ENCODE results near the gene ICAM1. TPM values are rescaled to one million over a fixed set of nuclear protein-coding genes. Genes with fewer than 3 reads are reported as not detected.

The ICAM1 gene
- 3.4 to 5.0 TPM (median 4.4 TPM) in 5 replicates for total RNA-seq (2022; extraction: Qiagen RNA extraction)

DNA sequence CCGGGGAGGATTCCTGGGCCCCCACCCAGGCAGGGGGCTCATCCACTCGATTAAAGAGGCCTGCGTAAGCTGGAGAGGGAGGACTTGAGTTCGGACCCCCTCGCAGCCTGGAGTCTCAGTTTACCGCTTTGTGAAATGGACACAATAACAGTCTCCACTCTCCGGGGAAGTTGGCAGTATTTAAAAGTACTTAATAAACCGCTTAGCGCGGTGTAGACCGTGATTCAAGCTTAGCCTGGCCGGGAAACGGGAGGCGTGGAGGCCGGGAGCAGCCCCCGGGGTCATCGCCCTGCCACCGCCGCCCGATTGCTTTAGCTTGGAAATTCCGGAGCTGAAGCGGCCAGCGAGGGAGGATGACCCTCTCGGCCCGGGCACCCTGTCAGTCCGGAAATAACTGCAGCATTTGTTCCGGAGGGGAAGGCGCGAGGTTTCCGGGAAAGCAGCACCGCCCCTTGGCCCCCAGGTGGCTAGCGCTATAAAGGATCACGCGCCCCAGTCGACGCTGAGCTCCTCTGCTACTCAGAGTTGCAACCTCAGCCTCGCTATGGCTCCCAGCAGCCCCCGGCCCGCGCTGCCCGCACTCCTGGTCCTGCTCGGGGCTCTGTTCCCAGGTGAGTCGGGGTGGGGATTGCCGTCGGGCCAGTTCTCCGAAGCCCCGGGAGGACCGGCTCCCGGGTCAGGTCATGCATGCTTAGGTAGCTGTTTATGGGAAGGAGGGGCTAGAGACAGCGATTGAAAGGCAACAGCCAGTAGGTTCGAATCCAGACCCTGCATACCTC lies at the start of gene ICAM1:
TSS of gene ICAM1 (plus strand) at position 505 of the 779 bp plus-strand sequence. CDS start at position 545, 40 bp downstream.

DNA sequence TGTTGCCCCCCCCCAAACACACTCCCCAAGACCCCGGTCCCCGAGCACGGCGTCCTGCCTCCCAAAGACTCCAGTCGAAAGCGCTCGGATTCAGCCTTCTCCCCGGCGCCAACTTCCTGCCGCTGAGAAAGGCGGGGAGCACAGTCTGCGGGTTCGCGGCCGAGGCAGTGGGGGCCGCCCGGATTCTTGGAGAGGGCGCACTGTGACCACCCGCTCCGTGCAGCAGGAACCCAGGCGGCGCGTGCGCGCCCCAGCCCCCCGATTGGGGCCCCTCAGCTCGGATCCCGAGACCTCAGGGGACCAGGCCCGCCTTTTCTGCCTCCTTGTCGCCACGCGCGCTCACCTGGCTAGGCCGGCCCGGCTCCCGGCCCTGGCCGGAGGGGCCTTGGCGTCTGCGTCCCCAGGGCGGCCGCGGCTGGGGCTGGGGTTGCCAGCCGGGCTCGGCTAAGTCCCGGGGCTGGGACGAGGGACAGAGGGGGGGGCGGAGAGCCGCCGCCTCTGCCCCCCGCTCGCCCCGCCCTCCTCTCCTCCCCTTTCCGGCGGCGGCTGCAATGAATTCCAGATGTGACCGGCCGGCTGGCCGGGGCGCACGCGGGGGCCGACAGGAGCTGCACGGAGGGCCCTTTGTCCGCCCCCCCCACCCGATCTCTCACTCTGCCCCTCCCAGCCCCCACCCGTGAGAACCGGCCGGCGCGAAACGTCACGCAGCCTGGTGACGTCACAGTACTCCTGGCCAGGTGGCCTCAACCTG lies 39.9 kb upstream of the ICAM1 start, which contains the start of gene S1PR2:
TSS of gene S1PR2 (minus strand) at position 471 of the 751 bp plus-strand sequence. CDS start 6,426 bp downstream, outside the sequence.

DNA sequence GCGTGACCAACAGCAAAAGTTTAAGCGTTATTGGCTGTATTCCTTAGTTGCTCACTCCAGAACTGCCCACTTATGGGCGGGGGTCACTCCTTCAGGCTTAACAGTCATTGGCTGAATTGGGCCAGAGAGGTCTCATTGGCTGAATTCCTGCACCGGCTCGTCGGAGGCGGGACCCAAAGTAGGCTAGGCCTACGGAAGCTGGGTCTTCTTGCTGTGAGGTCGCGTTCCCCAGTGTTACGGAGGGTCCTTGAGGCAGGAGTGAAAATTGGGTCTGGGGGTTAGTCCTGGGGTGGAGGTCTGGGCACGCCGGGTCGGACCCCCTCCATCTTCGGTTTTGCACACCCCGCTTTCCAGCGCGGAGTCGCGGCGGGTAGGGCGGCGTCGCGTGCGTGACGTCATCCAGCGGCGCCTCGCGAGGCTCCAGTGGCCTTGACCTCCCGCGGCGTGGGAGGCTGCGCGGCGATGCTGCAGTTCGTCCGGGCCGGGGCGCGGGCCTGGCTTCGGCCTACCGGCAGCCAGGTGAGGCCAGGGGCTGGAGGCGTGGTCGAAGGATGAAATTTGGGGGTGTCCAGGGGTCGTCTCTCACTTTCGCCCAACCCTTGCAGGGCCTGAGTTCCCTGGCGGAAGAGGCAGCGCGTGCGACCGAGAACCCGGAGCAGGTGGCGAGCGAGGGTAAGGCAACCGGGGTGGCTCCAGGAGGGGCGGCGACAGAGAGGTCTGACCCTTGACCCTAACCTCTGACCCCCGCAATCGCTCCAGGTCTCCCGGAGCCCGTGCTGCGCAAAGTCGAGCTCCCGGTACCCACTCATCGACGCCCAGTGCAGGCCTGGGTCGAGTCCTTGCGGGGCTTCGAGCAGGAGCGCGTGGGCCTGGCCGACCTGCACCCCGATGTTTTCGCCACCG lies 18.9 kb upstream of the ICAM1 start, which contains the start of gene MRPL4:
TSS of gene MRPL4 (plus strand) at position 423 of the 903 bp plus-strand sequence. CDS start at position 463, 40 bp downstream.

GRCh38 chr19:10286803-10287737 lies 16.1 kb downstream of the ICAM1 start, which contains the start of gene ICAM4:
TSS of gene ICAM4 (plus strand) at chr19:10286955. CDS start at chr19:10287013, 58 bp downstream.

GRCh38 chr19:10289836-10290356 lies 19.0 kb downstream of the ICAM1 start, which contains the start of gene ICAM5:
TSS of gene ICAM5 (plus strand) at chr19:10289952. CDS start at chr19:10290044, 92 bp downstream.

DNA sequence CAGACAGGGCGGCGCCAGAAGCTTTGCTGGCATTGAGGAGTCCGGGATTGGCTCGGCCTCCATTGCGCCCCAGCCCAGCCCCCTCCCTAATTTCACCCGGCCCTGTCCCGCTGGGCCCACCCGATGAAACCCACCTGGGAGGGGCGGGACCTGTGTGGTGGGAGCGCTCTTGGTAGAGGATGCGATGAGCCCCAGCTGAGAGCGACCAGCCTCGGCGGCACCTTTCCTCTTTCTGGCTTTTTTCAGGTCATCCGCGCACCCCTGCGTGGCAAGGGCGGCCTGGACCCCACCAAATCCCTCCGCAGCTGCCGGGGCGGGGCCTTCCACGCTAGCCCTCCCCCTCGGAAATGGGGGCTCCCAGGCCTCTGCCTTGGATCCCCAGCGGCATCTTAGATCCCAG lies 38.5 kb downstream of the ICAM1 start, which contains the start of gene ZGLP1:
TSS of gene ZGLP1 (minus strand) at position 393 of the 400 bp plus-strand sequence.

GRCh38 chr19:10315335-10316214 lies 44.7 kb downstream of the ICAM1 start, which contains the start of gene FDX2:
TSS of gene FDX2 (minus strand) at chr19:10316015. CDS start at chr19:10315996, 19 bp downstream.

DNA sequence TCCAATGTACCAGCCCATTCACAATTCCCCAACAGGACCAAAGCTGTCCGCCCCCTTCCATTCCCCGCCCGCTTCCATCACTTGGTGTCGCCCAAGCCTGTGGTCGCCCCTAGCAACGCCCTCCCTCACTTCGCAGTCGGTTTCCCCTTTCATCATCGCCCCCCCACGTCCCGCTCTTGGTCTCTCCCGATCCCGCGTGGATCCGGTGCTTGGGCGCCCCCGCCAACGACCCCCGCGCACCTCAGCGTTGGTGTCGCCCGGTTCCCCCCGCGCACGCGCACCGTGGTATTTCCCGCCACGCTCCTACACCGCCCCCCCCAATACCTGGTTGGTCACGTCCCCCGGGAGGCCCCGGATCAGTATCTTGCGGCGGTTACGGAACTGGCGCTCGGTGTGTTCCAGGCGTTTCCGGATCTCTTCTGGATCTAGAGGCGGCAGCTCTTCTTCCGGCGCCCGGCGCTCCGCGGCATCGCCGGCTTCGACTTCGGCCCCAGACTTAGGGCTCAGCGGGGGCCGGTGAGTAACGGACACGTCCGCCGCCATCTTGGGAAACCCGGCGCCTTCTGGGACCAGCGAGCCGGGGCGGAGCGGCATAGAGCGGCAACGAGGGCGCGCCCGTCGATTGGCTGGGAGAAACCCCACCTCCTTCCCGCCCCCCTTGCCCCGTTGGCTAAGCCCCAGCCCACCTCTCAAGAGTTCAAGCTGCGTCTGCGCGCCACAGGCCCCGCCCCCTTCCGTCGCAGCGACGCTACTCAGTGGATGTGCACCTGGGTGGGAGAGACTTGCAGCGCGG lies 62.2 kb downstream of the ICAM1 start, which contains the start of gene RAVER1:
TSS of gene RAVER1 (minus strand) at position 565 of the 793 bp plus-strand sequence. CDS start at position 543, 22 bp downstream.

Other genes with a start within 250 kb of the ICAM1 start
- gene SHFL, start 184.8 kb upstream of the ICAM1 start, total RNA-seq (2022; extraction: Qiagen RNA extraction): 6.8 to 8.4 TPM (median 7.3 TPM) in 5 replicates
- 0.15 TPM in 1 of 5 replicates, not detected in the others for gene ANGPTL6, start 168.4 kb upstream of the ICAM1 start, total RNA-seq (2022; extraction: Qiagen RNA extraction)
- 39.7 to 63.3 TPM (median 52.5 TPM) in 5 replicates for gene PPAN, start 164.8 kb upstream of the ICAM1 start, total RNA-seq (2022; extraction: Qiagen RNA extraction)
- 4.8 to 12.3 TPM (median 7.9 TPM) in 5 replicates for gene P2RY11, start 159.4 kb upstream of the ICAM1 start, total RNA-seq (2022; extraction: Qiagen RNA extraction)
- gene EIF3G, start 151.2 kb upstream of the ICAM1 start, total RNA-seq (2022; extraction: Qiagen RNA extraction): 150 to 182 TPM (median 154 TPM) in 5 replicates
- gene DNMT1, start 76.2 kb upstream of the ICAM1 start, total RNA-seq (2022; extraction: Qiagen RNA extraction): 52.4 to 68.4 TPM (median 59.6 TPM) in 5 replicates
- 0.75 to 1.1 TPM (median 0.78 TPM) in 5 replicates for gene S1PR2, start 39.8 kb upstream of the ICAM1 start, total RNA-seq (2022; extraction: Qiagen RNA extraction)
- gene MRPL4, start 18.9 kb upstream of the ICAM1 start, total RNA-seq (2022; extraction: Qiagen RNA extraction): 59.3 to 80.0 TPM (median 72.9 TPM) in 5 replicates
- gene ICAM4, start 15.8 kb downstream of the ICAM1 start, total RNA-seq (2022; extraction: Qiagen RNA extraction): not detected in 5 replicates
- 0.29 to 1.4 TPM (median 1.1 TPM) in 5 replicates for gene ICAM5, start 18.8 kb downstream of the ICAM1 start, total RNA-seq (2022; extraction: Qiagen RNA extraction)
- 1.3 to 2.4 TPM (median 1.9 TPM) in 5 replicates for gene ZGLP1, start 38.7 kb downstream of the ICAM1 start, total RNA-seq (2022; extraction: Qiagen RNA extraction)
- gene FDX2, start 44.9 kb downstream of the ICAM1 start, total RNA-seq (2022; extraction: Qiagen RNA extraction): 23.7 to 43.6 TPM (median 32.4 TPM) in 5 replicates
- gene RAVER1, start 62.4 kb downstream of the ICAM1 start, total RNA-seq (2022; extraction: Qiagen RNA extraction): 19.6 to 27.9 TPM (median 27.6 TPM) in 5 replicates
- gene ICAM3, start 68.5 kb downstream of the ICAM1 start, total RNA-seq (2022; extraction: Qiagen RNA extraction): 5.4 to 10.2 TPM (median 8.5 TPM) in 5 replicates
- gene TYK2, start 109.5 kb downstream of the ICAM1 start, total RNA-seq (2022; extraction: Qiagen RNA extraction): 28.5 to 52.2 TPM (median 42.1 TPM) in 5 replicates
- gene CDC37, start 132.4 kb downstream of the ICAM1 start, total RNA-seq (2022; extraction: Qiagen RNA extraction): 167 to 206 TPM (median 175 TPM) in 5 replicates
- gene PDE4A, start 149.4 kb downstream of the ICAM1 start, total RNA-seq (2022; extraction: Qiagen RNA extraction): 3.5 to 4.7 TPM (median 4.3 TPM) in 5 replicates
- 47.6 to 59.3 TPM (median 55.4 TPM) in 5 replicates for gene KEAP1, start 232.2 kb downstream of the ICAM1 start, total RNA-seq (2022; extraction: Qiagen RNA extraction)
- gene S1PR5, start 246.3 kb downstream of the ICAM1 start, total RNA-seq (2022; extraction: Qiagen RNA extraction): 1.2 to 2.0 TPM (median 1.5 TPM) in 5 replicates